HG03097 (cell line): ENCODE measurements around the gene MACC1.

Source experiments
- ATAC-seq: cut with Tn5 transposase; IDR thresholded peaks from one replicate; pipeline ENCODE4 v1.9.1; 2021; ENCODE audit not compliant: unreplicated experiment, low FRiP score

Gene MACC1

GRCh38 chr7:20089431-20089830 lies 127.8 kb downstream of the MACC1 start:
- no peak for ATAC-seq

GRCh38 chr7:20085086-20085485 lies 132.1 kb downstream of the MACC1 start:
- ATAC-seq: no peak
